GM21717 (cell line): ENCODE data around the gene COX7B.
"Not testable (repeated sequence)": the region's sequence is repeated elsewhere in the genome, so short reads cannot be mapped to it uniquely, and the experiment has no call there.

Experiments used
- ATAC-seq: cut with Tn5 transposase; IDR thresholded peaks from one replicate; pipeline ENCODE4 v1.9.1; 2021; ENCODE audit warnings: mild to moderate bottlenecking, moderate library complexity; ENCODE audit not compliant: unreplicated experiment

The COX7B gene

GRCh38 chrX:77899081-77899828 lies at the start of gene COX7B:
Gene COX7B, plus strand, starts transcription at chrX:77899468. Its CDS starts 86 bp downstream, at chrX:77899554.
- ATAC-seq: peak; percentile 58

- ATAC-seq: no peak
These were observed 23.9 kb upstream of the COX7B start for GRCh38 chrX:77875372-77875771.

- not testable (repeated sequence) for ATAC-seq
These were observed 17.9 kb upstream of the COX7B start for GRCh38 chrX:77881418-77881817.

- no peak for ATAC-seq
These were observed 6.4 kb upstream of the COX7B start for GRCh38 chrX:77892887-77893286.

- ATAC-seq: no peak
These were observed 5.6 kb upstream of the COX7B start for GRCh38 chrX:77893713-77894112.

- peak; percentile 91 for ATAC-seq
These were observed 4.1 kb upstream of the COX7B start, which contains the start of gene MAGT1 for GRCh38 chrX:77894921-77895886. Gene MAGT1, minus strand, starts transcription at chrX:77895435. Its CDS starts 25 bp downstream, at chrX:77895410.

- no peak for ATAC-seq
These were observed 1.4 kb downstream of the COX7B start for GRCh38 chrX:77900688-77901087.

GRCh38 chrX:77901506-77901905 lies 2.2 kb downstream of the COX7B start:
- ATAC-seq: no peak

- ATAC-seq: peak; percentile 95
These were observed 11.0 kb downstream of the COX7B start, which contains the start of gene ATP7A for GRCh38 chrX:77910108-77910840. Gene ATP7A, plus strand, starts transcription at chrX:77910693. Its CDS starts 60,949 bp downstream, at chrX:77971642.

GRCh38 chrX:77917294-77917933 lies 18.1 kb downstream of the COX7B start:
- peak; percentile 70 for ATAC-seq

GRCh38 chrX:77918568-77918967 lies 19.3 kb downstream of the COX7B start:
- no peak for ATAC-seq

GRCh38 chrX:77919370-77919769 lies 20.1 kb downstream of the COX7B start:
- not testable (repeated sequence) for ATAC-seq

GRCh38 chrX:77922787-77923186 lies 23.5 kb downstream of the COX7B start:
- no peak for ATAC-seq

GRCh38 chrX:77924320-77924859 lies 25.1 kb downstream of the COX7B start:
- no peak for ATAC-seq

GRCh38 chrX:77925764-77926163 lies 26.5 kb downstream of the COX7B start:
- peak; percentile 62 for ATAC-seq

GRCh38 chrX:77930581-77930980 lies 31.3 kb downstream of the COX7B start:
- ATAC-seq: no peak

- no peak for ATAC-seq
These were observed 36.6 kb downstream of the COX7B start for GRCh38 chrX:77935886-77936285.

GRCh38 chrX:77936299-77936698 lies 37.0 kb downstream of the COX7B start:
- no peak for ATAC-seq

- no peak for ATAC-seq
These were observed 38.0 kb downstream of the COX7B start for GRCh38 chrX:77937291-77937690.

GRCh38 chrX:77938083-77938680 lies 38.9 kb downstream of the COX7B start:
- ATAC-seq: no peak
